ENCODE data around the gene TREM2.

- TF ChIP-seq, protein P1, sequence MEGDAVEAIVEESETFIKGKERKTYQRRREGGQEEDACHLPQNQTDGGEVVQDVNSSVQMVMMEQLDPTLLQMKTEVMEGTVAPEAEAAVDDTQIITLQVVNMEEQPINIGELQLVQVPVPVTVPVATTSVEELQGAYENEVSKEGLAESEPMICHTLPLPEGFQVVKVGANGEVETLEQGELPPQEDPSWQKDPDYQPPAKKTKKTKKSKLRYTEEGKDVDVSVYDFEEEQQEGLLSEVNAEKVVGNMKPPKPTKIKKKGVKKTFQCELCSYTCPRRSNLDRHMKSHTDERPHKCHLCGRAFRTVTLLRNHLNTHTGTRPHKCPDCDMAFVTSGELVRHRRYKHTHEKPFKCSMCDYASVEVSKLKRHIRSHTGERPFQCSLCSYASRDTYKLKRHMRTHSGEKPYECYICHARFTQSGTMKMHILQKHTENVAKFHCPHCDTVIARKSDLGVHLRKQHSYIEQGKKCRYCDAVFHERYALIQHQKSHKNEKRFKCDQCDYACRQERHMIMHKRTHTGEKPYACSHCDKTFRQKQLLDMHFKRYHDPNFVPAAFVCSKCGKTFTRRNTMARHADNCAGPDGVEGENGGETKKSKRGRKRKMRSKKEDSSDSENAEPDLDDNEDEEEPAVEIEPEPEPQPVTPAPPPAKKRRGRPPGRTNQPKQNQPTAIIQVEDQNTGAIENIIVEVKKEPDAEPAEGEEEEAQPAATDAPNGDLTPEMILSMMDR (IDR thresholded peaks at IDR 0.05), result no peak
- no peak for TF ChIP-seq POLR2A (IDR thresholded peaks at IDR 0.05)
These were observed 40.0 kb downstream of the TREM2 start for GRCh38 chr6:41122918-41123317.
